HG03045 (cell line): Measurements from ENCODE around the gene PTPRM.

ENCODE experiments used
- ATAC-seq: cut with Tn5 transposase; IDR thresholded peaks from one replicate; pipeline ENCODE4 v1.9.1; 2021; ENCODE audit warnings: mild to moderate bottlenecking, moderate library complexity; ENCODE audit not compliant: unreplicated experiment

The PTPRM gene

DNA sequence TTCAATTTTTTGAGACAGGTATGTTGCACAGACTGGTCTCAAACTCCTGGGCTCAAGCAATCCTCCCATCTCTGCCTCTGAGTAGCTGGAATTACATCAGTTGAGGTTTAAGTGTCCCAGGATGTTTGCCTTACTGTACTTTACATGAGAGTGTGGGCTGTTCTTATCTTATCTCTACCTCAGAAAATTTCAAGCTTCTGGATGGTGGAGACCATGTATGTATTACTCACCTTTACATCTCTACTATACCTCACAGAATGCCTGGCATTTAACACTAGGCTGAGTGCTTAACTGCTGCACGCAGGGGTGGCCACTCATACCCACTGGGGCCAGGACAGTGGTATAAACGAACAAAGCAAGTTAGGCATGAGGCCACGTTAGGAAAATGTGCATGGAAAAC, 770.1 kb downstream of the PTPRM start:
- no peak for ATAC-seq

DNA sequence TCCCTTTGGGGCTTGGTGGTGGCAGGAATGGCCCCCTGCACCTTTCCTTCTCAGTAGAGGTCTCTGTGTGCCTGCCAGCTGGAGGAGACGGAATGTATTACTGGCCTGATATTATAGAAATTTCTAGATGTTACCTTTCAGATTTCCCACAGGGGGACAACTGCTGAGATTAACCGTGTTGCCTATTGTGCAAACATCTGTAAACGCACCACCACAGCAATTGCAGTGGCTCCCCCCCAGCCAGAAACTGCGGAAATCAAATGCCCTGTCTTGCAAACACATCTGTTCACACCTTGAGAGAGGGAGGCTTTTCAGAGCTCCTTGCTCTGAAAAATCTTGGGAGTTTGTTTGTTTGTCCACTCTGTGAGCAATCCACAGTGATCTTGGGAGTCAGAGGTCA, 772.1 kb downstream of the PTPRM start:
- ATAC-seq: no peak

DNA sequence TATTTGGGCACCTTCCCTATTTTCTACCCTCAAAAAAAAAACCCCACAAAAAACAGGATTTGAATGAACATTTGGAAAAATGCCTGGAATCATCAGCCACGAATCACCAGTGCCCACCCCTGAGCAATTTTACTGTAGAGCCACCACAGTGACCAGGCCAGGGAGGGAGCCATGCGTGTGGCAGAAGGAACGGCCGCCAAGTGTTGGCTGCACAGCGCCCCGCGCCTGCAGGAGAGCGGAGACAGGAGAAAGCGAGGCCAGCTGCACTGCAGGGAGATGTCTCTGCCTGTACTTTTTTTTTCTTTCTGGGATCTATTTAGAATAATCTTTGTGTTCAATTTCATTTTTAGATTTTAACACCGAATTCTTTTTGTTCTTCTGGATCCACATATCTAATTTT, 772.8 kb downstream of the PTPRM start:
- ATAC-seq: no peak

GRCh38 chr18:8341481-8342230, 774.5 kb downstream of the PTPRM start:
- no peak for ATAC-seq

GRCh38 chr18:8348051-8348720, 781.1 kb downstream of the PTPRM start:
- ATAC-seq: no peak

DNA sequence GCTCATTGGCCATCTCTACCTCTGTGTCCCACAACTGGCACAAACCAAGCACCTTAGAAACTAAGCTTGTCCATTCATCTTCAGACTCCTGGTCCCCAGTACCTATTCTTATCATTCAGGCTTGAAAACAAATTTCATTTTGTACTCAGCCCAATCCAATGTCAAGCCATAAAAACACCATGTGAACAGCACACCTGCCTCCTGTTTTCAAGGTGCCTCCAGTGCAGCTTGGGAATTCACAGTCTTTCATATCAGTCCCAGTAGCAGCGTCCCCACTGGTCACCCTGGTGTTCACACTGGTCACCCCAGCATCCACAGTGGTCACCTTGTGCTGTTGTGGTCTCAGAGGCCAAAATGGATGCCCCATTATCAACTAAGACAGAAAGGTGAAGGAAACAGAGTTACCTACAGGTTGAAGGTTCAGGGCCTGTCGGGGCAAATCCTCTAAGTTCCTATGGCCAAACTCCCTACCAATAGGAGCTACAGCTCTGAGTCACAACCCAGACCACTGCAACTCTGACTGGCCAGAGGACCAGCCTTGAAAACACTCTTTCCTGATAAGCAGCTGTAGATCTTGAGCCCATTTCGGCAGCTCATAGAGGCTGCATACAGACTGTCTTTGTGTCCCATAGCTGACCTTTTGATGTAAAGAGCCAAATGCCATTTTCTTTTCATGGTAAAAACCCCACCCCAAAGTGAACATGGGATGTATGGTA, 782.6 kb downstream of the PTPRM start:
- ATAC-seq: no peak

DNA sequence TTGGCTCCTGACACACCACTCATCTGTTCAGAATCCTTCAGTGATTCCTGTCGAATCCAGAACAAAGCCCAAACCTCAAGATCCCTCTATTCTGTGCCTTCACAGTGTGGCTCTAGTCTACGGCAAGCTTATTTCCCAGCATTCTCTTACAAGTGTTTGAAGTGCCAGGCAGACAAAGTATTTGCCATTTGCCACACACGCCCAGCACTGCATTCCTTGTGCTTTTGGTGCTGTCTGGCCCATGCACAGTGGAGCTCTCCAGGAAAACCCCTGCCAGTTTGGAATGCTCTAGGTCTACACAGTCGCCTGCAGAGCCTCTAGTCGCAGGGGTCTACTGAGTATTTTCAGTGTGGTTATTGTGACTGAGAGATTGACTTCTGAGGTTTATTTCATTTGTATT, 783.5 kb downstream of the PTPRM start:
- ATAC-seq: no peak

DNA sequence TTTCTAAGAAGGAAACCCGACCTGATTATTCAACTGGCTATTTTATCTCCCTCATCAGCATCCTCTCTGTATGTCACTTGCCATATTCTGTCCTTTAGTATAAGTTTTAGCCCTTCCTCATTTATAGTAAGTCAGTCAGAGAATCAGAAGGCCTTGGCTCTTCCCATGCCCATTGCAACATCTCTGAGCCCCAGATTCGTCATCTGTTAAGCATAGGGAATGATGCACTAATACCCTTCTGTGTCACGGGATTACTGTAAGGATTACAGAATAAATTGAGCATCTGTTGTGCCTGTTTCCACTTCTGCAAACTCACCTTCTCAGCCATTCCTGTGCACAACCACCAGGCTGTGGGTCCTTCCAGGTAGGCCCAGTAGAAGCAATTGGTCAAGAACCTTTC, 784.0 kb downstream of the PTPRM start:
- no peak for ATAC-seq

DNA sequence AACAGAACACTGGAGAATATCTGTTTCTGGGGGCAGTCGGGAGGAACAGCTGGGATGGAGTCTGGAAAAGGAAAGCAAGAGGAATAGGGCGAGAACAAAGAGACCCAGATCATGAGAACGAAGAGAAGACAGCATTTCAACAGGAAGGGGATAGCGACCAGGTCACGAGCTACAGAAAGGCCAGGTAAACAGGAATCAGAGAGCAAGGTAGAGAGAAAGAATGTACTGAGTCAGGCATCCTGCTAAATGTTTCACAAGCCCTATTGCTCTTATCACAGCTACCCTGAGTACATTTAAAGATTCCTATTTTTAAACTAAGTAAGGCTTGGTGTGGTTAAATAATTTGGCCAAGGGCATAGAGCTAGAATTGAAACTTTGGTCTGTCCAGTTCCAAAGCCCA, 787.2 kb downstream of the PTPRM start:
- ATAC-seq: no peak

GRCh38 chr18:8356001-8356400, 788.9 kb downstream of the PTPRM start:
- no peak for ATAC-seq

GRCh38 chr18:8357320-8357719, 790.2 kb downstream of the PTPRM start:
- no peak for ATAC-seq

- no peak for ATAC-seq
These were observed 791.1 kb downstream of the PTPRM start for GRCh38 chr18:8358033-8358765.

- no peak for ATAC-seq
These were observed 792.0 kb downstream of the PTPRM start for GRCh38 chr18:8359076-8359475.

DNA sequence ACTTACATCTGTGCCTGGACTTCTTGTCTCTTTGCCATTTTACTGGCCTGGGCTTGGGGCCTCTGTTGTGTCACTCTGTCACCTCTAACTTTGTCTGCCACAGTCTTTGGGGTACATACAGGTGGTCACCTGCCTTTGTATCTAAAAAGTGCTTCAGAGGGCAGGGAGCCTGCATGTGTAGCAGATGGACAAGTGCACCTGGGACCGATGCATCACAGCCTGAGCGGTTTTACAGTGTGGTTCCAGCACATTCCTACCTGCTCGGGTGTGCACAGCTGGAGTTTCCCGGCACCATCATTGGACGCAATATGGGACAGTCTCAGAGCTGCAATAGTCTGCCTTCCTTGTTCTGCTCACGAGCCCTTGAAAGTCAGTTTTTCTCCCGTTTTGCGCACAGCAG, 792.4 kb downstream of the PTPRM start:
- no peak for ATAC-seq

GRCh38 chr18:8361941-8362471, 794.9 kb downstream of the PTPRM start:
- ATAC-seq: no peak

DNA sequence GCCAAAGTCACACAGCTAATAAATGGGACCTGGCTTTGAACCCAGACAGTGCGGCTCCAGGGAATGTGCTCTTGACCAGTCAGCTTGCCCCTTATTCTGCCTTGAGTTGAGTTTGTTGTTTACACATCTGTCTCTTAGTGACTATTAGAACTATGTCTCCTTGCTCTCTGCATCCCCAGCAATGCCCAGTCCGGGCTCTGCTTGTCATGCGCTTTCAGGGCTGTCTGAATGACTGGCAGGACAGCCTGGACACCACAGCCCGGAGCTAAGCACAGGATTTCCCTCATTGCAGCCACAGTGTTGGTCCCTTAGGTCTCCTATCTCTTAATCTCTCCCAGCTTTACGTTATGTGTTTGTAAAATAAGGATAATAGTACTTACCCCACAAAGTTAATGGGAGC, 795.7 kb downstream of the PTPRM start:
- ATAC-seq: no peak

- ATAC-seq: no peak
These were observed 797.3 kb downstream of the PTPRM start for GRCh38 chr18:8364385-8364784.

GRCh38 chr18:8365006-8365405, 797.9 kb downstream of the PTPRM start:
- ATAC-seq: no peak

- no peak for ATAC-seq
These were observed 798.4 kb downstream of the PTPRM start for GRCh38 chr18:8365528-8365927.

- ATAC-seq: no peak
These were observed 799.0 kb downstream of the PTPRM start for GRCh38 chr18:8366070-8366469.

- ATAC-seq: no peak
These were observed 799.5 kb downstream of the PTPRM start for GRCh38 chr18:8366656-8367055.
